ENCODE data around the gene ZNRF1.
A peak's percentile ranks its signal among the peaks of the same experiment; 100 is the strongest.
"Not testable (repeated sequence)": the region's sequence is repeated elsewhere in the genome, so short reads cannot be mapped to it uniquely, and the experiment has no call there.

The ZNRF1 gene

DNA sequence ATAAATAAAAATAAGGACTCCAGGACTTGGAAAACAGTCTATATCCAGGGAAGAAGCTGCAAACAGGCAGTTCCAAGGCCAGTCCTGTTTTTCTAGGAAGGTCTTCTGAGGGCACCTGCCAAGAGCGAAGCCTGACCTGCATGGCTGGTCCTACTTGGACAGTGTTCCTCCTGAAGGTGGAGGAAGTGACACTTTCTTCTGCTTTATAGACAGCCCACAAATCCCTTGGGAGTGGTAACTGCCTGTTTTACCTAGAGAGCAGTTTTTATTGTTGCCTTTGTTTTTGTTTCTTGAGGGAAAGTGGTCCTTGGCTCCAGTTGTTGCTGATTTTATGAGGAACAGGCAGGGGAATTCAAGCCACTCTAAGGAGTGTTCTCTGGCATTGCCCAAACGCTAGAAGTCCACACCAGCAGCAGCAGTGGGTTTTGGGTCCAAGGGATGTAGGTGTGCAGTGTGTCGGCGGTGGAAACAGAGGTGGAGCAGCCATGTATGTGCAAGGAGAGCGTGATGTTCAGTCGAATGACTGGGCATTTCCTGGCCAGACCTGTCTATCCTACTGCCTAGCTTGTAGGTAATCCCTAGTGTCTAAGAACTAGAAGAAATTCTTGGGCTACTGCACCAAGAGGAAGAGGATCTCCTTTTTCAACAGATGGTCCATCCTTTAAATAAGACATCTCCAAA is 82.5 kb downstream of the ZNRF1 start:
- DNase-seq, result no peak

- DNase-seq, result no peak
Observed at GRCh38 chr16:75083813-75084212, 85.0 kb downstream of the ZNRF1 start.

- DNase-seq, result no peak
Observed at GRCh38 chr16:75085556-75085955, 86.7 kb downstream of the ZNRF1 start.

GRCh38 chr16:75086281-75086680 is 87.5 kb downstream of the ZNRF1 start:
- no peak for DNase-seq

- DNase-seq, result no peak
Observed at GRCh38 chr16:75086688-75087374, 88.0 kb downstream of the ZNRF1 start.

GRCh38 chr16:75087375-75087979 is 88.7 kb downstream of the ZNRF1 start:
- no peak for DNase-seq

GRCh38 chr16:75088216-75088615 is 89.4 kb downstream of the ZNRF1 start:
- DNase-seq, result no peak

DNA sequence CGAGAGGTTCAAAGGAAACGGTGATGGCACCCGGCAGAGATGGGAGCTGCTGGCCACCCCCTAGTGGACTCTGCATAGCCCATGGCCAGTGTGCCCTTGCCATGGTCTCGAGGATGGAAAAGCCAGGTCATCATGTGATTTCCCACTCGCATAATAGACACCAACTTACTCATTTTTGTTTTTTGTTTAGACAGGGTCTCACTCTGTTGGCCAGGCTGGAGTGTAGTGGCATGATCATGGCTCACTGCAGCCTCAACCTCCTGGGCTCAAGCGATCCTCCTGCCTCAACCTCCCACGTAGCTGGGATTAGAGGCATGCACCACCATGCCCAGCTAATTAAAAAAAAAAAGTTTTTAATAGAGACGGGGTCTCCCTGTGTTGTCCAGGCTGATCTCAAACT is 90.1 kb downstream of the ZNRF1 start:
- no peak for DNase-seq

- no peak for DNase-seq
Observed at GRCh38 chr16:75089486-75090202, 90.8 kb downstream of the ZNRF1 start.

- not testable (repeated sequence) for DNase-seq
Observed at GRCh38 chr16:75090899-75091298, 92.1 kb downstream of the ZNRF1 start.

GRCh38 chr16:75091619-75092018 is 92.8 kb downstream of the ZNRF1 start:
- DNase-seq, result not testable (repeated sequence)

DNA sequence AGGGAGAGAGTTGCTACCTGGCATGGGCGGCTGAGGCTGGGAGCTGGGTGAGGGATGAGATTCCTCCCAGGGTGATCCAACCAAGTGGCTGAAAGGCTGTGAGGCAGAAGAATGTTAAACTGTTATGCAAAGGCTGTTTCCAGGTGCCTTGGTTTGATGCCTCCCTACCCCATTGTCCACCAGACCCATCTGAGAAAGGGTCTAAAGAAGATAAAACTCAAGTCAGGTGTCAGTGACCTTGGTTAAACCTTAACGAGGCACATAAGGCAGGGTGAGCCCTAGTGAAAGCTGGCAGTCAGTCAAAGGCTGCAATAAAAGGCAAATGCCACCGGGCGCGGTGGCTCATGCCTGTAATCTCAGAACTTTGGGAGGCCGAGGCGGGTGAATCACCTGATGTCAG is 94.0 kb downstream of the ZNRF1 start:
- no peak for DNase-seq

DNA sequence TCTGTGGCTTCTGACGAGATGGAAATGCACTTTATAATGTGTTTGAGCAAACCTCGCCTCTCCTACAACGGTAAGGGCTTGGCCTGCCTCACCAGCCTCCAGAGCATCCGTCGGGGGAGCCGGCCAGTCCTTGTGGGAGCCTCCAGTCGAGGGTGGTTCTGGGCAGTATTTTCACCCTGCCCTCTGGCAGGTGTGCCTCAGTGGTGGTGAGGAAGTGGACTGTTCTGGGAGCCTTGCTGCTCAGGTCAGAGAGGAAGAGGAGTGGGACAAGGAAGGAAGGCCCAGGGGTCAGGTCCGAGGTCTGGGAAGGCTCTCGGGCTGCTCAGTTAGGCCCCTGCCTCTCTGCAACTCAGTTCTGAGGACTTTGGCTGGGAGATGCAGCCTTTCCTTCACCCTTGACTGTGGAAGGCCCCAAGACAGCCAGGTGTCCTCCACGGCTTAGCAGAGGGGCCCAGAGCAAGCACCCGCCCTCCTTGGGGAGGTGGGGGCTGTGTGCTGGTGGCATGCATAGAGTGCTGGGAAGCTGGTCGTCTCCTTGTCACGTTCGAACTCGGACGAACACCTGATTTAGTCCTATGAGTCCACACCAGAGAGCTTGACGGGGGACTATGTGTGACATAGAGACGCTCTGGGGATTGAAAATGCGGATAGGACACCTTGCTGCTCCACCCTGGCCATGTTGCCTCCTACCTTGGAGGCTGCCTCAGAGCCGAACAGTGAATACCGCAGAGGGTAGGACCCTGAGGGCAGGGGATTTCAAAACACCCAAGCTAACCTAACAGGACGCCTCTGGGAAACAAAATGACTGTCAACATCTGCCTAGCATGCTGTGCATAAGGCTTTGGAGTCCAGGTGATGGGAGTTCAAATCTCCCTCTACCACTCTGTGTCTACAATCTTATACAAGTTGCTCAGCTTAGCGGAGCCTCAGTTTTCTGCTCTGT is 95.0 kb downstream of the ZNRF1 start:
- DNase-seq, result no peak

GRCh38 chr16:75095204-75095621 is 96.4 kb downstream of the ZNRF1 start:
- DNase-seq, result no peak

DNA sequence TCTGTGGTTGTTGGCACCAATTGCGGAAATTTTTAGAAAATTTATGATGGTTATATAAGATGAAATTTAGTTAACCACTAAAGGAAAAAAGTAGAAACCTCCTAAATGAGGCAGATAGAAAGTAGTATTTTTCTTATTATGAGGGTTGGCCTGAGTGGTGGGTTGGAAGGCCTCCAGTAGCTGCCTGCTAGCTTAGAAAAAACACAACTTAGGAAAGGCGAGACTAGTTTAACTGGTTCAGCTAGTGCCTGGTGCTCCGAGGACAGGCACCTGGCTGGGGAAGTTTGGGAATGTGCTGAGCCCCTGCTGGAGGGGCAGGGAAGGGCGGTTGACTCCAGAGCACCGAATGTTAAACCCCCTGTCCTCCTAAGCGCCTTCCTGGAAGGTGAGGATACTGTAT is 97.8 kb downstream of the ZNRF1 start:
- DNase-seq, result no peak

- DNase-seq, result no peak
Observed at GRCh38 chr16:75097191-75097761, 98.5 kb downstream of the ZNRF1 start.

DNA sequence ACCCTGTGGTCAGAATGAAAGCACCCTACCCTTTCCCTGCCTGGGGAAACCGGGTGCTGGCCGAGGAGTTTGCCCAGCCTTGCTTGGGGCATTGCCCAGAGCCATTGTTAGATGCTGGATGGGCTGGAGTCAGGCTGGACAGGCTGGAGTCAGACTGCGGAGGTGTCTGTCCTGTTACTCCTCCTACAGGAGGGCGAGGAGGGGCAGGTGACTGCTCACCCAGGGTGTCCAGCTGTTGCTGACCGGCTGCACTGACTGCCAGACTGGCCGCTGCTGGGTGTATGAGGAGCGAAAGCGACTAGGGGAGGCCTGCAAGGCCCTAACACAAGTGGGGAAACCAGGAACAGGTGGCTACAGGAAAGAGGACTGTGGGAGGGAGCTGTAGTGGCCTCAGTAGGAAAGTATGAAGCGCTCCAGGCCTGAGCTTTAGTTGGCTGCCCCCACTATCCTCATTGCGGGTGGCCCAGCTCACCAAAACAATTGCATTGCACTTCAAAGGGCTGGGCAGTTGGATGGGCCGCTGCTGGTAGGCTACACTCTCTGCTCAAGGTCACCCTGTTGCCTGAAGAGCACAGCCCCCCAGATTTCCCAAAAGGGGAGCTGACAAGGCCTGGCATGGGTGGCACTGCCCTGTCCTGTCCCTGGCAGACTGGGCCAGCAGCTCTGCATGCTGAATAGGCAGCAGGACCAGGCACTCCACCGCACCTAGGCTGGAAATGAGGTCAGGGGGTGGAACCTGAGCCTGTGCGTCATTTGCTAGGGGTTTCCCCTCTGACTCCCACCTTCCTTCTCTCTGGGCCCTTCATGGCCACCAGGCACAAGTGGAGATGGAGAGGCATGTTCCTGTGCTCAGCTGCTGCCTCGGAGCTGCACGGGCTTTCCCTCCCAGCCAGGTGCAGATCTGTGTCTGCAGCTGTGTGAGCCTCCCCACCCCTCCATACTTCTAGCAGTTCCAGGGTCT is 99.4 kb downstream of the ZNRF1 start:
- peak; percentile 71 for DNase-seq

DNA sequence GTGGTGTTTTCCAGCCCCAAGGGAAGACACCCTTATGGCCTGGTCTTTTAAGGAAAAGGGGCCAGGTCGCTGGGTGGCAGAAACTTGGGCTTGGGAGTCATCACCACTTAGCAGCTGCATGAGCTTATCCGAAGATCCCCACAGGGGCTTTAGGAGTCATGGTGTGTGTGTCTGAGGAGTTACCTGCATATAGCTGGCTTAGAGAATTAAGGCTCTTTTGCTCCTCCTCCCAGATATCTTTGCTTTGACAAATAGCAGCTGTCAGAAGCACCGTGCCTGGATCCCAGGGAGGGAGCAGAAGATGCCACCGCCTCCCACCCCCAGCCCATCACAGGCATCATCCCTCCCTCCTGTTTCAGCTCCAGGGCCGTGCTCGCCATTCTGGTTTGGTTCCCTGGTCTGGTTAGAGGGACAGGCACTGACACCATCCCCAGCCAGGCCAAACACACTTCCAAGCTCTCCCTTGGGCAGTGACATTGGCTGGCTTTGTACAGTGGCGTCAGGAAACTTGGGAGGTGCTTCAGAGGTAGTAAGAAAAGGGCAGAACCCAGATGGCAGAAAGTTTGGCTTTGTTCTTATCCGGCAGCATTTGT is 100.3 kb downstream of the ZNRF1 start:
- no peak for DNase-seq

DNA sequence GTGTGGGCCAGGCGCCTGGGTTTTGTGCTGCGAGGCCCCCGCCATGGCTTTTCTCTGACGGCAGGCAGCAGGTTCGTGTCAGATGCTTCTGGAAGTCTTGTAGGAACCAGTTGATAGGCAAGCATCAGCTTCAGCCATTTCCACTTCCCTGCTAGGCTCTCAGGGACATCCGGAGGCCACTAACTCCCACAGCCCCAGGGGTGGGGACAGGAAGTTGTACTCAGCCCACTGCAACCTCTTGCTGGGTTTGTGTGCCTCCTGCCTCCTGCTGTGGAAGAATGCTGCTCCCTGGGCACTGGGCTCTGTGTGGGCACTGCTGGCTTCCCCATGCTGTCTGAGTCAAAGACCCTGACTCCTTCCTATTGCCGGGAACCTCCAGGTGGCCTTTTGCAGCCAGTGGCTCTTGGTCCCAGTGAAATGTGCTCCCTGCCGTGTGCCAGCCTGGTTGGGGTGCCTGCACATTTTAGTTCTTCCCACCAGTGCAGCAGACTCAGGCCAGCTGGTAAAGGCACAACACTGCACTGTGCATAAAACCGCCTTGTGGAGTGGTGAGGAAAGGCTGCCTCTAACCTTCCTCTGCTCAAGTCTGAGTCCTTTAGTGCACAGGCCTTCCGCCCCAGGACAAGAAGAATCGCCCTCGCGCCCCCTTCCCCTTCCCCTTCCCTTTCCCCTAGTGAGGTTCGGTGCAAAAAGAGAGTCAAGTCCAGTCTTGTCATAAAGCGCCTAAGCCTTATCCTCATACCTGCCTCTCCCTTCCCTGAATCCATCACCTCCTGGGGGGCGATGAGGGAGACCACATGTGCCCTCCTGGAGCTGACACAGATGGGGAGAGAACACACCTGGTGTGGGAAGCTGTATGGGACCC is 101.1 kb downstream of the ZNRF1 start:
- DNase-seq, result no peak
